HG03342 (cell line): ENCODE measurements around the gene PCBP4.

Source experiments
- ATAC-seq: cut with Tn5 transposase; IDR thresholded peaks from one replicate; pipeline ENCODE4 v1.9.1; 2021; ENCODE audit warnings: mild to moderate bottlenecking, moderate library complexity; ENCODE audit not compliant: unreplicated experiment

The PCBP4 gene

DNA sequence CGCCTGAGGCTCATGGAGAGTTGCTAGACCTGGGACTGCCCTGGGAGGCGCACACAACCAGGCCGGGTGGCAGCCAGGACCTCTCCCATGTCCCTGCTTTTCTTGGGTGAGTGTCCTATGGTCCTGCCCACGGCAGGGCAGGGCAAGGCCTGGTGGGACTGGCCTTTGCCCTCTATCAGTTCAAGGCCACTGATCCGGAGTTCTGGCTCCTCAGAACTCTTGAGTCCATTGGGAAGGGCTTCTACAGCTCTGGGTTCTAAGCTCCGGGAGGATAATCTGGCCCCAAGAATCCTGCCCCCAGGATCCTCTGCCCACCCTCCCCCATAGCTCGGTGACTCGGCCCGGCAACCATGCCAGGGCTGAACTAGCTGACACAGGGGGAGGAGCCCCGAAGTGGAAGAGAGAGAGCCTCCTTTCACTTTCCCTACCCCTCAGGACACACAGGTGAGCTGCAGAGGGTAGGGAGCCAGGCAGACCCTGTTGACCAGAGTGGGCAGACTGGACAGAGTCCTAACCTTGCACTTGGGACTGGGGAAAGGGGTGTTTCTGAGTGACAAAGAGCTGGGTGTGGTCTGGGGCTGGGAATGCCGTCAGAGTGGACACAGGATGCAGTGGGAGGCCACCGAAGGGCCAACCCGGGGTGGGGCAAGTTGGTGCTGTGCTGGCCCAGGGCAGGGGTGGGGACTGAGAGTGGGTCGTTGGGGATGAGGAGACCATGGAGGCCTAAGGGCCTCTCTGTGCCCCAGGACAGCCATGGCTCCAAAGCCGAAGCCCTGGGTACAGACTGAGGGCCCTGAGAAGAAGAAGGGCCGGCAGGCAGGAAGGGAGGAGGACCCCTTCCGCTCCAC, 24.4 kb downstream of the PCBP4 start:
- peak; percentile 25 for ATAC-seq

DNA sequence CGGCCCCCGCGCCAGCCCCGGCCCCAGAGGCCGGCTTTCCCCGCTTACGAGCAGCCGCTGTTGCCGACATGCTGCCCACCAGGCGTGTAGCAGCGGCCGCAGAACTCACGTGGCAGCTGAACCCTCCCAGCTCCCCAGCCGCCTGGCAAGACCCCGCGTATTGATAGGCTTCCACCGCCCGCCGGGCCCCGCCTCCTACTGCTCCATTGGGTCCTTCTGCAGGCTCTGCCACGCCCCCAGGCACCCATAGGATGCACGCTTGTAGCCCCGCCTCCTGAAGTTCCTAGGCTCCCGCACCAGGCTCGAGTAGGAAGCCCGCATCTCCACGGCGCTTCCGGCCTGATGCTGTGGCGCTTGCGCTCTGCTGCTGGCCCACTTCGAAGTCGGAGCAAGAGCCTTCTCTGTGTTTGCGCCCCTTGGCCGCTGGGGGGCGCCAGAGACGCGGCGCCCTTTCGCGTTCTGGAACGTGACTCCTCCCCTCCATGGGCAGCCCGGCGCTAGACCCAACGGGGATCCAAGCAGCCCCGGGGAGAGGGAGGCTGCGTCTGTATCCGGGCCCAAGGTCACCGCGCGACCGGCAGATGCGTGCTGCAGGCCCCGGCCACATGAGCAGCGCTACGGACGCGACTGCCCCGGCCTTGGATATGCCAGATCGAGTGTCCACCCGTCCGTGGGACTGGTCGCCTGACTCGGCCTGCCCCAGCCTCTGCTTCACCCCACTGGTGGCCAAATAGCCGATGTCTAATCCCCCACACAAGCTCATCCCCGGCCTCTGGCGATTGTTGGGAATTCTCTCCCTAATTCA, 25.3 kb downstream of the PCBP4 start, which contains the start of the genes PARP3 and RRP9:
TSS of gene PARP3 (plus strand) at position 566 of the 805 bp plus-strand sequence. CDS start 993 bp downstream, outside the sequence.
TSS of gene RRP9 (minus strand) at position 107 of the 805 bp plus-strand sequence. CDS start at position 70, 37 bp downstream.
- peak; percentile 89 for ATAC-seq

GRCh38 chr3:51941463-51941797, 25.8 kb downstream of the PCBP4 start:
- ATAC-seq = no peak

DNA sequence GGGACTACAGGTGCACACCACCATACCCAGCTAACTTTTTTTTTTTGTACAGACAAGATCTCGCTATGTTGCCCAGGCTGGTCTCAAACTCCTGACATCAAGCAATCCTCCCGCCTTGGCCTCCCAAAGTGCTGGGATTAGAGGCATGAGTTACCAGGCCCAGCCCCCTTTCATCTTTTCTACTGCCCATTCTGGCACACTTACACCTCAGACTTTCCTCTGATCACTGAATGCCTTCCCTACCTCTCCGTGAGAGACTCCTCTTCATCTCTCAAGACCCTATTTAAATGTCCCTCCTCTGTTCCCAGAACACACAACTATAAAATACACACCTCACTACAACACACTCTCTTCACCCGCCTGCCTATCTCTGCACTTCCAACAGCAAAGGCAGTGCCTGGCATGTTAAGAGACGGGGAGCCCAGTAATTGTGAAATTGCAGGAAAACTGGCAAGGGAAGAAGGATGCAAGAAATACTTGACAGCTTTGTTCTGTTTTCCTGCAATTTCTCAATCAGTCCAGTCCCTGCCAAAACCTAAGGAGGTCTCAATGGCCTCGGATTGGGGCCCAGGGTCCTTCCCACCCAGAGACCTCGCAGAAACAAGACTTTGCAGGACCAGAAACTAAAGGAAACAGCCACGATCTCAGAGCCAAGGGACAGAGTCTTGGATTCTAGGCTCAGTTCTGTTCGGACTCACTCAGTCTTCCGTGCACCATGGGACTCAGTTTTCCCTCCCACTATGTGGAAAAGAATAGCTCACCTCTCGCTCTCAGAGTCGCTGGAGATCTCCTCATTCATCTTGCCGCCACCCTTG, 26.4 kb downstream of the PCBP4 start:
- ATAC-seq = no peak

DNA sequence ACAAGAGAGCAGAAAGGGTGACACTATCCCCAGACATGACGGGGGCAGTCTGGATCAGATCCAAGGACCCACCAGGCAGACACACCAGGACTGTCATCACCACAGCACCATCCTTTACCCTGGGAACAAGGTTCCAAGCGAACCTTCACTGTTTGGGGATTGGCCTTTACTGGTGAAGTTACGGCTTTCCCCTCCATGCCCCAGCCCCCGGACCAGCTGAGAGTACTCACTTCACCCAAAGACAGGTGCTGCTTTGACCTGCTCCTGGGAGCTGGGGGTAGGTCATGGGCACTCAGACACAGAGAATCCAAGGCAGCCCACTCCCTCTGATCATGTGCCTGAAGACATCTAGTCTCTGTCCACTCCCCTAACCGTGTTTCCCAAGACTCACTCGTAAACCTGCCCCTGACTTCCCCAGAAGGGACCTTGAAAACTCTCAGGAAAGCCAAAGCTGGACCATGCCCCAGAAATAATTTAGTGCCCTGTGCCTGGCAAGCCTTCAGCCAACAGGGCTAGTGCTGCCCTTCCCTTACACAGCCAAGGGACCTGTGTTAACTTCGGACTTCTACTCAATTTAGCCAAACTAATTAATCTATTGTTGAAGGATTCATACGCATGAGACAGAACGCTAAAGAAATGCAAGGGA, 28.4 kb downstream of the PCBP4 start:
- no peak for ATAC-seq

DNA sequence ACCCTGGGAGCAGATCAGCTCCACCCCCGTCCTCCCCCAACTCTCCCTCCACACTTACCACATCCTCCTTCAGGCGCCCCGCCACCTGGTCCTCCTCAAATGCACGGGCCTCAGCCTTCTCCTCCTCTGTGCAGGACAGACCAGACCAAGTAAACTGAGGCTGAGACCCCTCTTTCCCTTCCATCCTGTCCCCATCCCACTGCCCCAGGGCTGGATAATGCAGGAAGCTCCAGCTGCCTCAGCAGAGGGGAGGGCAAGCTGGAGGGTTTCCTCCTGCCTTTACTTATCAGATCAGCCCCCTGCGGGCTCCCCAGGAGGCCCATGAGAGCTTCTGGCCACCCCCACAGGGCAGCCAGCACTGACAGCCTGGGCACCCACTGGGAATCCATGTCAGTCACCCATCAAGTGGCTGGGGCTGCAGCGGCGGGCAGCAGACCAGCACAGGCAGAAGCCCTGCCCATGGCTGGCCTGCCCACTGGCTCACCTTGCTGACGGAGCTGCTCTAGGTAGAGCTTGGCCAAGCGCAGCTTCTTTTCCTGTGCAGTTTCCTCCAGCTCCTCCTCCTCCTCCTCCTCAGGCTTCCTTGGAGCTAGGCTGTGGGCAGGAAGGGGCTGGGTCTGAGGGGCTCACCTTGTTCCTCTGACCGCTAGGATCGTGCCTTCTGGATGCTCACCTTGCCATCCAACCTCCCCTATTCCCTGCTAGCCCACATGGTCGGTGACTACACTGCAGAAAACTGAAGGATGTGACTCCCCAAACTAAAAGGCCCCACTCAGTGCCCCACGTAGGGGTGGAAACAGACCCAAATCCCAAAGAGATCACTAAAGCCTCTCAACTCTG, 29.4 kb downstream of the PCBP4 start:
- no peak for ATAC-seq

DNA sequence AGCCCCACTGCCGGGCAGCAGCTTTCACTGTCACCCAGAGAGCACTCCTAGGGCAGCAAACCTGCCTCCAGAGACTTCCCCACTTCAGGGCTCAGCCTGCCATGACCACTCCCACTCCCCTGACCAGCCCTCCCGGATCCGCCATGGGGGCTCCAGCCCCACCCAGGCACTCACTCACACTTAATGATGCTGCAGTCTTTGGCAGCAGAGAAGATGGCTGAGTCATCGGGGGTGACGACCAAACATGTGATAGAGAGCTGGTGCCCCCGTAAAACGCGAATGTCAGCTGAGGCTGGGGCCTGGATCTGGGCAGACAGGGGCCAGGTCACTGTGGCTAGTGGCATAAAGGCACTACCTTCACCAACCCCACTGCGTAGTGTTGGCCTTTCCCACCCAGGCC, 30.2 kb downstream of the PCBP4 start:
- no peak for ATAC-seq

DNA sequence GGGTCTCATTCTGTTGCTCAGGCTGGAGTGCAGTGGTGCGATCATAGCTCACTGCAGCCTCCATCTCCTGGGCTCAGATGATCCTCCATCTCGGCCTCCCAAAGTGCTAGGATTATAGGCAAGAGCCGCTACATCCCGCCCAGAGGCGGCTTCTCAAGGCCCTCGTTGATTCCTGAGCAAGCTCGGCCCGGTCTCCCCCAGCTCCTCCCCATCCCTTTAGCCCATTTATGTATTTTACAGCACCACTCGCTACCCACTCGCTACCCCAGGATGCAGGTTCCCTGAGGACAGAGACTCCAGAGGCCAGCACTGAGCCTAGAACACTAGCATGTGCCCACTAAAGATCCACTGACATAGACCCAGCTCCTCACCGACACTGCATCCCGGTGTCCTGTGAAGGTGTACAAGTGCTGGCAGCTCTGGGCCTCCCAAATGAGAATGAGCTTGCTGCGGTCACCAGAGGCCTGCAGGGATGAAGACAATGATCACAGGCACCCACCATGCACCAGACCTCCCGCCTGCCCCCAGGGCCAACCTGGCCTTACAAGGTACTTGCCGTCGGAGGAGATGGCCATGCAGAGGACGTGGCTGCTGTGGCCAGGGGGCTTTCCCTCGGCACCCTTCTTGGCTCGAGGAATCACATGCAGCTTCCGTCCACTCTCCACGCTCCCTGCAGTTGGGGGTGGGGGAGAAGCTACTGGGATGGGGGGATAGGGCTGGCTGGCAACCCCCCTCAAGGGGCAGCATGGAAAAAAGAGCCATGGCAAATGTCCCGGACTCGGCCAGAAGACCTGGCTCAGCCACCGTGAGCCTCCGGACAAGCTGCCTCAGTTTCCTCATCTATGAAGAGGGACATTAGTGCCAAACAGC, 31.1 kb downstream of the PCBP4 start:
- no peak for ATAC-seq

DNA sequence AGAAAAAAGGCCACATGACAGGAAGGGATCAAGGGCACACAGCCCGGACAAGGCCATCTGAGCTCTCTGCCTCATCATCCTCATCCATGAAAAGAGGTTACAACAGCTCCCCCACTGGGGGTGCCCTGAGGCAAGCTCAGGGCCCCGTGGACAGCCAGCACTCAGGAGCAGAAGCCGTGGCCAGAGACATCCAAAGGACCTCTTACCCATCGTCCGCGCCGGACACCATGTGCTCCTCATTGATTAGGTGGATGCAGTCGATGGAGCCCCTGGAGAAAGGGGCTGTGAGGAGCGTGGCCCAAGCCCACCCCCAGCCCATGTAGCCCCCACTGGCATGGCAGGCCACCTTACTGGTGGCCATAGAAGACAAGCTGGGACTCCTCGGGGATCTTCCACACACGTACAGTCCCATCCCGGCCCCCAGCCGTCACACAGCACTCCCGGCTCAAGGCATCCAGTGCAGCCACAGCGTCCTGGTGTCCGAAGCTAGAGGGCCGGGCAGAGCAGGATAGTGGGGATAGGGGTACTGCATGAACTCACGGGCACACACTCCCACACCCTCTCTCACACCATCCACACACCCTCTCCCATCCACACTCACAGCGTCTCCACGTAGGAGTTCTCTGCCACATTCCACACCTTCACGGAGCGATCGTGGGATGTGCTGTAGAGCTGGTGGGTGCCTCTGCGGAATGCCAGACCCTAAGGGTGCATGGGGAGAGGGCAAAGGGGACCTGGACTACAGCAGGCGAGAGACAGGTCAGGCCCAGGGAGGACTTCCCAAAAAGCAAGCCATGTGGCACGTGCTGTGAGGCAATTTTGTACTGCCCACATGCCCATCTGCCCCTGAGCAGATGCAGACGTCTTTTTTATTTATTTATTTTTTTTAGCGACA, 32.0 kb downstream of the PCBP4 start:
- ATAC-seq = no peak

- no peak for ATAC-seq
Measured at GRCh38 chr3:51934139-51934850, 33.0 kb downstream of the PCBP4 start.

DNA sequence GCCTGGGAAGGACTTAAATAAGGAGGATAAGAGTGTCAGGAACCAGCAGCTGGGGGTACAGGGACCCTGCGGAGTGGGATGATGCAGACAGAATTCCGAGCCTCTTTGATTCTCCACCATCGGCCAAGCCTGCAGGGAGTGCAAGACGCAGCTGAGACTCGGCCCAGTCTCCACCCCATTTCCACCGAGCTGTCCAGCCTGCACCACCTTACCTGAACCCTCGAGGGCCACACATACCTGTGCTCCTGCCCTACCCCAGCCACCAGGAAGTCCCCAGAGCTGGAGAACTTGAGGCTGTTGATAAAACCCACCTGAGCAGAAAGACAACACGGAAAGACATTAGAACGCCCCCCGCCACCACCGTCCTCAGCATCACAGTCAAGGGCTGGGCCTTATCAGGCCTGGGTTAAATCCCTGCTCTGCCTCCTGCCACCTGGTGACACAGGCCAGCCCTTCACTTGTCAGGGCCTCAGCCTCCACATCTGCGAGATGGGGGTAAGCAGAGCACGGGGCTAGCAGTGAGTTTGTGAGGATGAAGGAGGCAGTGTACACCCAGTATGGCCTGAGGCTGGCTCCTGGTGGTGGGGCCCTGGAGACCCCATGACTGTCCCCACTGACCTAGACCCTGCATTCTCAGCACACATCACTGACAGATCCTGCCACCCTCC, 33.6 kb downstream of the PCBP4 start:
- ATAC-seq = no peak

DNA sequence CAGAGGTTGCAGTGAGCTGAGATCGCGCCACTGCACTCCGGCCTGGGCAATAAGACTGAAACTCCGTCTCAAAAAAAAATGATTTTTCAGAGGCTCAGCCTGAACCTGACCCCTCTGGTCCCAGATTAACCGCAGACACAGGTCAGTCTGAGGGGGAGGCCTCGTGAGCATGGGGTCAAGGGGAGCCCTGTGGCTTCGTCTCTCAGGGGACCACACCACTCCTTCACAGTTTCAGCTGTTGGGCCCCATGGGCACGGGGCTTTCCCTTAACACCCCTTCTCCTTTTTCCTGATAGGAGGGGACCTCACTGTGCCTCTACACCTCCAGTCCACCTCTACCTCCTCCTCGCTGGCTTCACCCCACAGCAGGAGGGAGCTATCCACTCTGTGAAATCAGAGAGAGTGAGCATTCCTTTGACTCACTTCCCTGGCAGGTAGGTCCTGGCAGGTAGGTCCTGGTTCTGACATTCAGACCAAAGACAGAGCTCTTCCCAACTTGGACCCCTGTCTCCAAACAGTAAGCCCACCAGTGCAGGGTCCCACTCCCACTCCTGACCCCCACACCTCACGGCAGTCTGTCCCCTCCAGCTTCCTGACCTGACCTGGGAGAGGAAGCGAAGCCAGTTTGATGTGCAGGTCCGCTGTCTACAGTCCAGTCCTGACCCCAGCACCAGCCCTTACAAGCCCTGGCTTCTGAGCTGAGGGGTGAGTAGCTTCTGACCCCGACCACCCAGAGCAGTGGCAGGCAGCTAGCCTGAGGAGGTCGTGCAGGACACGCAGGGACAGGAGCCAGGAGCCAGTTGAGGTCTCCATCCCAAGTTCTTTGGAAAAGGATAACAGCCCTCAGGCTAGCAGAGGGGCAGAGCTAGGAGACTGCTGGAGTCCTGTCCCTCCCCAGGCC, 34.5 kb downstream of the PCBP4 start:
- ATAC-seq = no peak

DNA sequence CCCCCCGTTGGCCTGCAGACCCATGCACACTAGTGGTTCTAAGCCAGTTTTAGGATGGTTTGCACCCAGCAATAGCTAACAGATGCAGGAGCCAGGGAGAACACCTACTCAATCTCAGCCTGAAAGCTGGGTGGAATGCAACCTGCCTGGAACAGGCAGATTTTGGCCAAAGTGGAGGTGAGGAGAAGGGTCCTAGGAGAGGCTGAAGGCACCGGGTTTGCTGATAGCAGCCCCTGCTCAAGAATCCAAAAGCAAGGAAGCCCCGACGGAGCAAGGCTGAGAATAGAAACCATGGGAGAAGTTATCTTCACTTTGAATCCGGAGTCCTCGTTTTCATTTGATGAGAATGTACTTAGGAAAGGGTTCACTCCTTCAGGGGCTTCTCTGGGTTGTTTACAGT, 35.5 kb downstream of the PCBP4 start:
- no peak for ATAC-seq

DNA sequence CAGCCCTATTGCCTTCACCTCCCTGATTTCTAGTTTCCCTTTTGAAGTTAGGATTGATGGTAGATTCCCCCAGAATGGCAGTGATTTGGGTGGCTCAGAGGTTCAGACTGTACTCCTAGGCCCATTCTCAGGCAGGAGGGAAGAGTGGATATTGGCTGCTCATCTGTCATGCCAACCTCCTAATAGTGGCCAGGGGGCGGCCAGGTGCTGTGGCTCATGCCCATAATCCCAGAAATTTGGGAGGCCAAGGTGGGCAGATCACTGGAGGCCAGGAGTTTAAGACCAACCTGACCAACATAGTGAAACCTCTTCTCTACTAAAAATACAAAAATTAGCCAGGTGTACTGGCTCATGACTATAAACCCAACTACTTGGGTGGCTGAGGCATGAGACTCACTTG, 36.8 kb downstream of the PCBP4 start:
- no peak for ATAC-seq

GRCh38 chr3:51929420-51930003, 37.7 kb downstream of the PCBP4 start:
- no peak for ATAC-seq
